NCI-H526 treated with DMSO at 0.1 percent for 48 hours (cell line): ENCODE measurements around the gene RBM48.
A peak's percentile ranks its signal among the peaks of the same experiment; 100 is the strongest.
"Not testable (repeated sequence)": the region's sequence is repeated elsewhere in the genome, so short reads cannot be mapped to it uniquely, and the experiment has no call there.

ENCODE experiments used
- DNase-seq: peaks from one replicate; lab custom pipeline; 2025; lab: John Stamatoyannopoulos, UW

RBM48 gene

DNA sequence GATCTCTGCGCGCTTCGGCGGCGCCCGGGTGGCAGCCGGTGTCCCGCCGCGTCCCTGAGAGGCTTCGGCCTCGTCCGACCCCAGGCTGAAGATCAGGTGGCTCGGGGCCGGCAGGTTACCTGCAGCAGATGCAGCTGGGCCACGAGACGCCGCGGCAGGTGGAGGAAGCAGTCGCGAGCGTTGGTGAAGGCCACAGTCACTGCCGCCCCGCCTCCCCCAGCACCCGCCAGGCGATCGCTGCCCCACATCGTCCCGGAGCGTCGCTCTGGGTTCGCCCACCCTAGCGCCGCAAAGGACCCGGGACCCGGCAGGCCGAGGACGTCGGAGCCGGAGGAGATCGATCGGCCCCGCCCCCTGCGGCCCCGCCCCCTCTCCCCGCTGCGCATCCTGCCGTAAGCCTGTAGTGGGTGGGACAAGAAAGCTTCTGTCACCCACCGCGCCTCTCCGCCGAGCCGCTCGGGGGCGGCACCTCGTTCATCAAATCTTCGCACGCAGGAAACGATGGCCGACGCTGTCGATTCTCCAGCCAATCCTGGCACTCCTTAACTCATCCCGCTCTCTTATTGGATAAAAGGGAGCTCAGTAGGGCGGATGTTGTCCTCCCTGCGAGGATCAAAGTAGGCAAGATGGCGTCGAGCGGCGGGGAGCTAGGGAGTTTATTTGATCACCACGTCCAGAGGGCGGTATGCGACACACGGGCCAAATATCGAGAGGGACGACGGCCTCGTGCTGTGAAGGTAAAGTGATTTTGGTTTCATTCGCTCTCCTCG, at the start of gene RBM48, which contains the start of gene PEX1:
TSS of gene RBM48 (plus strand) at position 608 of the 770 bp plus-strand sequence. CDS start at position 627, 19 bp downstream.
TSS of gene PEX1 (minus strand) at position 333 of the 770 bp plus-strand sequence. CDS start at position 248, 85 bp downstream.
- DNase-seq = peak; percentile 99

DNA sequence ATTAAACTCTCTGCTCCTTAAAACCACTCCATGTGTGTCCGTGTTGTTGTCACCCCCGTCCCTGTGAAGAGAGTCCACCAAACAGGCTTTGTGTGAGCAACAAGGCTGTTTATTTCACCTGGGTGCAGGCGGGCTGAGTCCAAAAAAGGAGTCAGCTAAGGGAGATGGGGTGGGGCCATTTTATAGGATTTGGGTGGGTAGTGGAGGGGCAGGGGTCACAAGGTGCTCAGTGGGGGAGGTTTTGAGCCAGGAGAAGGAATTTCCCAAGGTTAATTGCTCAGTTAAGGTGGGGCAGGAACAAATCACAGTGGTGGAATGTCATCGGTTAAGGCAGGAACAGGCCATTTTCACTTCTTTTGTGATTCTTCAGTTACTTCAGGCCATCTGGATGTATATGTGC, 49.4 kb upstream of the RBM48 start:
- not testable (repeated sequence) for DNase-seq

DNA sequence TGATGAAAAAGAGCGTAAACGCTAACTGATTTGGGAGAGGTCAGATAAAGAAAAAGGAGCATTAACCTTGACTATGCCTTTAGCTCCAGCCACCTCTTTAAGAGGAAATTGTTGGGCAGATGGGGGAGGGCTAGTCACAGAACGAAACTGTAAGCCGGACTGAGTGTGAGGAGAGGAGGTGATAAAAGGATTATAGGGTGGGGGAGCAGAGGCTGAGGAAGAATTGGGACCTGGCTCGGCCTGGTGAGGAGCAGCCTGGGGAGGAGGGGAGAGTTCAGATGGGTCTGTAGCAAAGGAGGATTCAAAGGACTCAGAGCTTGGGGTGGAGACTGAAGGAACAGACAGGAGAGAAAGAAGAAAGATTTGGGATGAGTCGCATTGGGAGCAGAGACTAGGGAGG, 45.0 kb upstream of the RBM48 start:
- DNase-seq = not testable (repeated sequence)

DNA sequence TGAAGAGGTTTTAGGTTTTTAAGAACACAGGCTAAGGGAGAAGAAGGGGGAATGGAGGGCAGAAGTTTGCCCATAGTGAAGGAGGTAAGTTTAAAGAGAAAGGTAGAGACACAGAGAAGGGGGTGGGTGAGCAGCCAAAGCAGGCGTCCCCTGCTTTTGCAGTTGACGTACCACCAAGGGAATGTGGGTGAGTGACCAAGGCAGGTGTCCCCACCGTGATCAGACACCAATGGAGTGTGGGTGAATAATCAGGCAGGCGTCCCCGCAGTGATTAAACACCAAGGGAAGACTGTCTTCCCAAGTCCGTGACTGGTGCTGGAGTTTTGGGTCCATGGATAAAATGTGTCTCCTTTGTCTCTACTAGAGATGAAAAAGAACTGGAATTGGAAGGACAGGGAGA, 44.4 kb upstream of the RBM48 start:
- not testable (repeated sequence) for DNase-seq

DNA sequence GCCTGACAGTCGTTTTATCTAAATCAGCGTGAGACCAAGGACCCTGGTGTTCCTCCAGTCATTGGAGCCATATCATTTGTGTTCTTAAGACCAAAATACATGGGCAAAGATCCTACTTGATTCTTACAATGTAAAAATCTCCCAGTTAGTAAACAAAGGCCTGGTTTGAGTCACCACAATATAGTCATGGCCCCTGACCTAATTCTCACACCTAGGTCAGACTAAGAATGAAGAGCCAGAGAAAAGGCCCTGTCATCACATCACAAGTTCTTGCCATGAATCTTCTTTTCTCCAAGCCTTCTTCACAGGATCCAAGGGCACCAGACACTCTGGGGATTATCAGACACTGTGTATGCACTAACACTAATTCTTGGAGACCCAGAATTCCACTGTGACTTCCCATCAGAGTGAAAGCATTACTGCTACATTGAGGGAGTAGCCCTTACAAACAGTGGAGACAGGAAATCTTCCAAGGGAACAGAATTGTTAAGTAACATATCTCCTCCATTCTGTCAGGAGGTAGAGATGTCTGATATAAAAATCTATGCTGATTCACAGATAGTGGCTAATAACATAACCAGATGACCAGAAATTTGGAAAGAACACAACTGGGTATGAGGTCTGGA, 43.2 kb upstream of the RBM48 start:
- no peak for DNase-seq

DNA sequence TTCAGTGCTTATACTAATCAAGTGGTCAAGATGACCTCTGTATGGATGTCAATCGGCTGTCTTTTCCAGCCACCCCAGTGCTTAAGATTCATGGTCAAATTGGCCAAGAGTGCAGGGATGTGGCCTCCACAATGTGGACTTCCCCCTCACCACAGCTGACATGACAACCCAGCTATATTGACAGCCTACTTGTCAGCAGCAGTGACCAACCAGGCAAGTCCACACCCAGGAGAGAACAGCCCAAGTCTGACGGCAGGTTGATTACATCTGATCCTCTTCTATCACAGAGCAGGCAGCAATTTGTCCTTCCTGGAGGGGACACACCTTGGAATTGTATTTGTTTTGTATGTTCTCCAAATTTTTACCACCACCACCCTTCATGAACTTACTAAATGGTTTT, 42.6 kb upstream of the RBM48 start:
- DNase-seq = no peak

DNA sequence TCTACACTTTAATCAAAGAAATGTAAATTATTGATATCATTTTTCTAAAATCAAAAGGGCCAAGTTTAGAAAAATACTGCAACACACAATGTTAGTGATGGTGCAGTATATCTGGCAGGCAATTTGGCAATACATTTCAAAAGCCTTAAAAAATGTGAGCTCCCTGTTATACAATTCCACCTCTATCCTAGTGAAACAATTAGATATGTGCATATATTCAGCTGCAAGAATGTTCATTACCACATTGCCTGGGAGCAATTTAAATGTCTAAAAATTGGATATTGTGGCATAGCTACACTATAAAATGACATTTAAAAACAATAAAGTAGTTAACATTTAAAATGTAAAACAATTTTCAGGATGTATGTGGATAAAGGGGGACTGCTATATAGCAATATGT, 40.8 kb upstream of the RBM48 start:
- DNase-seq = no peak

DNA sequence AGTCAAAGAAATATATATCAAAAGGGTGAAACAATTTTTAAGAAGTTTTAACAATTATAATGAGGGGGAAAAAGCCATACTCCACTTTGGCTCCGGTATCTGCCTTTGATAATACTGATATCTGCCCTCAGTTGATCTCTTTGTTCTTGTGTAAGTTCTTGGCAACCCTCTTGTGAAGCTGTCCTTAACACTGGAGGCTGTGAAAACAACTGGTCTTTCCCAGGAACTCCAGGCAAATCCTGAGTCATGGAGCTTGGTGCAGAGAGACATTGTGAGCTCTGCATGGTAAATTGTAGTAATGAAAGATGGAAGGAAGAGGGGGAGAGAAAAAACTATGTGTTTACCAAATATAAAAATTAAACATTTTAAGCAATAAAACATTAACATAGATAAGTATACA, 39.0 kb upstream of the RBM48 start:
- no peak for DNase-seq

DNA sequence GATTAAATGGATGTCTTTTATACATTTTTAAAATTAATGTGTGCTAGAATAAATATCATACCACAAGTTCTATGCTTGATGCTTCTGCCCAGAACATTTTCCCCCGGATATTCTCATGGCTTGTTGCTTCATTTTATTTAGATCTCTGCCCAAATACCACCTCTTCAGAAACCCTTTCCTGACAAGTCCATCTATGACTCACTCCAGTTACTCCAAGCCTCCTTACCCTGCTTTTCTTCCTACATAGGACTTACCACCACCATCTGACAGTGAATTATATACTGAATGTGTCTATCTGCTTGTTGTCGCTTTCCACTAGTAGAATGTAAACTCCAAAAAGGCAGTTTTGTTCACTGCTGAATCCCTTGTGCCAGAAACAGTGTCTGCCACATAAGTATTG, 31.7 kb upstream of the RBM48 start:
- DNase-seq = no peak

DNA sequence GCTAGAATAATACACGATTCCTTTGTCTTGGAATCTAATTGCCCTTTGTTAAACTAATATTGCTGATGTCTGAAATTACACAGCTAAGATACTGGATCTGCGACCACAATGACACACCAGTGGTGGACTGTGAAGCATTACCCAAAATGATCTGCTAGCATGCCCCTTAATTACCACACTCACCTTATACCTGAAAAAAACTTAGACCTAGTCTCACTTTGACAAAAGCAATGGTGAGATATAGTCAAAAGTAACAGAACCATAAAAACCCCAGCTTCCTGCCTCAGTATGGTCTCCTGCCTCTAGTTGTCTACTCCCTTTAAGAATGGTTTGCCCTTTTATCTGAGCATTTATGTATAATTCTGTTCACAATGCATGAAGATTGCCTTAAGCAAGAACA, 30.0 kb upstream of the RBM48 start:
- DNase-seq = no peak

DNA sequence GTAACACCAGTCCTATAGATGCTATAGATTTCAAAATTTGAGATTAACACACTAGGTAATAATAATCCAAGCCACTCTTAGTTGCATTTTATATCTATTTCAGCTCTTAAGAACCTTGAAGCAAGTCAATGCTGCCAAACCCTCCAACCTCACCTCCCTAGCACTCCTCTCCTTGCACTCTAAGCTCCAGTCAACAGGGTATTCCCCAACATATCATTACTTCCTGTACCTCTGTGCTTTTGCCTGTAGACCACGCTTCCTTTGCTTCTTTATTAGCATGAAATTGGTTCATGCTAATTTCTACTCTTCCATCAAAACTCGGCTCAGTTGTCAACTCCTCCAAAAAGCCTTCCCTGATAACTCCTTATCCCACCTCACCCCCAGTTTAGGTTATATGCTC, 24.8 kb upstream of the RBM48 start:
- DNase-seq = no peak

DNA sequence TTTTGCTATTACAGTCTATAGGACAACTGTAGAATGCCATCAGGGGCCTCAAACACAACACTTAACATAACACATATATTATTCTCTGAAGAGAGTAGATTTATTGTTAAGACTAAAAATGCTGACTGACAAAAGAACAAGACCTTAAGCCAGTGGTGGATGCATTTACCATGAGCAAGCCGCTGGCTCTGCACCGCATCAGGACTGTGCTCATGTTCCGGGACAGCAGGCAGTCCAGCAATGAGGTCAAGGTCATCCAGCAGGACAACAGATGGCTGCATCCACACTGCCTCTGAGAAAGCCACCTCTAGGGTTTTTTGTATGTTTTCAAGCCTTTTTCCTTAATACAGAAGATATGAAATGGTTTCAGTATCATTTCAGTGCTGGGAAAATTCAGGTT, 24.0 kb upstream of the RBM48 start:
- DNase-seq = no peak

DNA sequence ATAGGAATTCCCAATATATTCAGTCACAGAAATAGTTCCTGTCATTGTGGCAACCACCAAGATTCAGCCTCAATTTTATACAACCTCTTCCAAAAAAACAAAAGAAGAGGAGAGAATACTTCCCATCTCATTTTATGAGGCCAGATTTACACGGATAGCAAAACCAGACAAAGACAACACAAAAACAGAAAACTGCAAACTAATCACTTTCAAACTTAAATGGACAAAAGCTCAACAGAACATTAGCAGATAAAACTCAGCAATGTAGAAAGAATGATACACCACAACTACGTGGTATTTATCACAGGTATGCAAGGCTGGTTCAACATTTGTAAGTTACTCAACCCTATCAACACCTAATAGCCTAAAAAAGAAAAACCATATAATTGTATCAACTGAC, 22.2 kb upstream of the RBM48 start:
- DNase-seq = no peak

DNA sequence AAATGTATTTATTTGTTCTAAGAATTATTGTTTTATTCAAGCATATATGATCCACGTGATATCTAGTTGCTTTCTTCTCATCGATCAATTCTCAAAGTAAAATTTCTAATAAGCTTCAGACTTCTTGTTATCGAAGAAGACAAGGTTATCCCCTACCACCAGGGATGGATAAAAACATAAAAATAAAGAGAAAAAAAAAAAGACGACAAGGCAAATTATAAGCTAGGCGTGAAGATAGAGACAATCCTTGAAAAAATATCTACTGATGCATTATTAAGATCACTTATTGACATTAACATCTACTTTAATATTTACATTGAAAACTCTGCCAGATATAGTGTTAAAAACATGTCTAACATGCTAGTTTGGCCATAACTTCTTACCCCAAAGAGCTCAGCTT, 19.6 kb upstream of the RBM48 start:
- DNase-seq = no peak

DNA sequence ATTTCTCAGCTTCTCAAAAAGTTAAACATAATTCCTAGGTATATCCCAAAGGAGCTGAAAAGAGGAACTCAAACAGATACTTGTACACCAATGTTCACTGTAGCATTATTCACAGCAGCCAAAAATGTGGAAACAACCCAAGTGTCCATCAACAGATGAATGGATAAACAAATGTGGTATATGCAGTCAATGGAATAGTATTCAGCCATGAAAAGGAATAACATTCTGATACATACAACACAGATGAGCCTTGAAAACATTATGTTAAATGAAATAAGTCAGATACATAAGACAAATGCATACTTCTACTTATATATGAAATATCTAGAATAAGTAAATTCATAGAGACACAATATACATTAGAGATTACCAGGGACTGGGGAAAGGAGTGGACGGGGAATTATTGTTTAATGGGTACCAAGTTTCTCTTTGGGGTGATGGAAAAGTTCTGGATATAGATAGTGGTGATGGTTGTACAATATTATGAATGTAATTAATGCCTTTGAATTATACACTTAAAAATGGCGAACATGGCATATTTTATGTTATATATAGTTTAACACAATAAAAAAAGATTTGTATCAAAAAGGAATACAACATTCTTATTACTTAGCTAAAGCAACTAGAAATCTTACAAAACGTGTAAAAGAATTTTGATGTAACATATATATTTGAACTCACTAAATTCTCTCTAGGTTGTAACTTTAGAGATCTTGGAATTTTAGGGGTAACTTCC, 15.3 kb upstream of the RBM48 start:
- no peak for DNase-seq

DNA sequence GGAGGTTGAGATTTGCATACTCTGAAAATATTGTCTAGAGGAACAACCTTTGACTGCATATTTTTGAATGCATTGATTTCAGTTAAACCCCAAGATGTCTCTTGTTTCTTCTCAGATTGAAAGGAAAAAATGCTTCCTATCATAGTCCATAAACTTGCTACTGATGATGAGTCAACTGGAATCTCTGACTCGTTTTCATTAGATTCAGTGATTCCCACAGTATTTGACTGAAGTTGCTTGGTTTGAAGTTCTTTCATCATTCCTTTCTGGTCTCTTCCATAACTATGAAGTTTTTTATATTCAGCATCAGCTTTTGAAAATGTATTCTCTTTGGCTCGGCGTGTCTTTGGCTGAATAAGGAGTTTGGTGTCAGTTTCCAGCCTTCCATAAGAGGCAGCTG, 11.0 kb upstream of the RBM48 start:
- no peak for DNase-seq

DNA sequence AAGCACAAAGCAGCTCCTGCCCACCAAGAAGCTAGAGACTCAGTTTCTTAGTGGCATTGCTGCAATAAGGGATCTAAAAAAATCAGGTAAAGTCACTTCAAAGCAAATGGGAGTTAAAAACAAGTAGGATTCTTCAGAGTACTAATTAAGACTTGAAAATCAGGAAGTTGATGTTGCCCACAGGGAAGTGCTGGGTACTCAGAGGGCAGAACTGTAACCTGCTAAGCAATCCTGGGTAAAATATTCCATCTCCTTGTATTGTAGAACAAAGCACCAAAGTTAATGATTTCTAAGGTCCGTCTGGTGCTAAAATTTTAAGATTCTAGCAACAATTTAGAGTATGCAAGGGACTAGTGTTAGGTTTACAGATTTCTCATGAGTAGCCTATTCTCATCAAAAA, 8.6 kb upstream of the RBM48 start:
- no peak for DNase-seq

DNA sequence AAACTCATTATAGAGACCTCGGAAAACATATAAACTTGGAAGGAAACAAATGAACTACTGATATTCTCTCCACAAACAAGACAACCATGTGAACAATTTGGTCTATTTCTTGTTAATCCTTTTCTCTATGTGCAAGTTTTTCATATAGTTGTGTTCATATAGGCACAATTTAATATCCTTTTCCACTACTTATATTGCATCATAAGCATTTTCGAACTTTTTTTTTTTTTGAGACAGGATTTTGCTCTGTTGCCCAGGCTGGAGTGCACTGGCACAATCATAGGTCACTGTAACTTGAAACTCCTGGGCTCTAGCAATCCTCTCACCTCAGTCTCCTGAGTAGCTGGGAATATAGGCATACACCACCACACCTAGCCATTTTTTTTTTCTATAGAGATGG, 5.5 kb upstream of the RBM48 start:
- no peak for DNase-seq

DNA sequence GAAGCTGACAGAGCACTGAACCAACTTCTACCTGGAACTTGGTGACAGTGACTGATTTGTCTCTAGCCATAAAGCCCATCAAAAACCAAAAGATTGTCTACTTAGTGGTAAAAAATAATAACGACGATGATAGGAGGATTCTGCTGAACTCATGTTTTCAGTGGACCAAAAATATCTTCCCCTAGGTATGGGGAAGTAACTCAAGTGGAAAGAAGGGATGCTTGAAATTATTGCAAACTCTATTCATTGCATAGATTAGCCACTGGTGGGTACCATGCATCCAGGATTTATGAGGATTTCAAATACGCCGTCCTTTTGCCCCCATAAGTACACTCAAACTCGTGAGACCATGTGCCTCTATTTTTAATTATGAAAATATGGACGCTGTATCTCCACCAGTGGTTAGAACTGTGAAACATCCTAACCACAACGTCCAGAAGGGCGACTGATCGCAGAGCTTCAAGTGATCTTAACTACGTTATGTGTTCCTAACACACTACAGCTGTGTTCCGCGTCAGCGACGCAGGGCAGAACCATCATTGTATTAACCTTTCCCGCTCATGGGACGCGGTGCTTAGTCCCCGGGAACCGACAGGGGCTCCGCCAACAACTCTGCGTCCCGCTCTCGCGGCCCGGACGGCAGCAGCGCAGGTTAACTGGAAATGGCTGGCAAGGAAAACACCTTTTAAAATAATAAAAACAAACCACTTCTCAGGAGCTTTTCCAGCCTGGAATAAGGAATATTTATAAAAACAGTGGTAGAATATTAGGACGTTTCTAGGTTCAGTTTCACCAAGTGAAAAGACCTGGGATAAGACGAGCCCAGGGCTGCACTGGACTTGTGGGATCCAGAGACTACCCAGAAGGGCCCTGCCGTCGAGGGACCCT, 1.1 kb upstream of the RBM48 start:
- peak; percentile 74 for DNase-seq

DNA sequence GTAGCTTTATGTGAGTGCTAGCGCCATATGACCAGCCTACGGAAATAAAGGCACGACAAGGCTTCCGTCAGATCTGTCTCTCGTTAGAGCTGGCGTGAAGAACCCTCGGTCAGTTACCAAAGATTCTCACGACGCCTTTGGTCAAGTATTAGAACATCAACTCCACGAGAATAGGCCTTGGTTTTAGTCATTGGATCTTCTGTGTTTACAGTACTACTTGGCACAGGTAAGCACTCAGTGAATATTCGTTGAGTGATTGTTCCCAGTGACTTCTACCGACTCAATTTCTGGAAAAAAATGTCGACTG, 316 bp downstream of the RBM48 start:
- DNase-seq = no peak

DNA sequence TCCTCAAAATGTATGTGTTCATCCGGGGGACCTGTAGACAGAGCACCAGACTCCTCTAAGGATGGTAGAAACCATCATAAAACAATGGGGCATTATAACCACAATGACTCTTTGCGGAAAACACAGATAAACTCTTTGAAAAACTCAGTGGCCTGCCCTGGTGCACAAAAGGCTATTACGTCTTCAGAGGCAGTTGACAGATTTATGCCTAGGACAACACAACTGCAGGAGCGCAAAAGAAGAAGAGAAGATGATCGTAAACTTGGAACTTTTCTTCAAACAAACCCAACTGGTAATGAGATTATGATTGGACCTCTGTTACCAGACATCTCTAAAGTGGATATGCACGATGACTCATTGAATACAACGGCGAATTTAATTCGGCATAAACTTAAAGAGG, 6.0 kb downstream of the RBM48 start:
- DNase-seq = no peak

DNA sequence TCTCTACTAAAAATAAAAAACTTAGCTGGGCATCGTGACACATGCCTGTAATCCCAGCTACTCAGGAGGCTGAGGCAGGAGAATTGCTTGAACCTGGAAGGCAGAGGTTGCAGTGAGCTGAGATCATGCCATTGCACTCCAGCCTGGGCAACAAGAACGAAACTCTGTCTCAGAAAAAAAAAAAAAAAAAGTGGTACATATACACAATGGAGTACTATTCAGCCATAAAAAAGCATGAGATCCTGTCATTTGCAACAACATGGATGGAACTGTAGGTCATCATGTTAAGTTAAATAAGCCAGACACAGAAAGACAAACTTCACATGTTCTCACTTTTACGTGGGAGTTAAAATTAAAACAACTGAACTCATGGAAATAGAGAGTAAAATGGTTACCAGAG, 14.9 kb downstream of the RBM48 start:
- not testable (repeated sequence) for DNase-seq
